RWPE2 (cell line): ENCODE results near the gene OR5M11.

ENCODE experiments used
- ATAC-seq: fragments of 200-7000 bp; cut with Tn5 transposase; 3 replicates; pipeline ENCODE4 v1.9.1; 2021; ENCODE audit warnings: low read depth
- DNase-seq: peaks from one replicate; pipeline ENCODE4 v3.0.0-alpha.2; 2020; ENCODE audit warnings: low spot score
- H3K27ac ChIP-seq: fragments of 450-650 bp; 2 replicates; pipeline ENCODE4 v1.5.1; 2017; ENCODE audit warnings: mild to moderate bottlenecking; ENCODE audit not compliant: poor library complexity, severe bottlenecking
- H3K27me3 ChIP-seq: fragments of 250-450 bp; sonication (Bioruptor Pico); 2 replicates; pipeline ENCODE4 v1.5.1; 2021; ENCODE audit warnings: mild to moderate bottlenecking, moderate library complexity; ENCODE audit not compliant: insufficient read depth, poor library complexity, severe bottlenecking
- H3K36me3 ChIP-seq: fragments of 250-450 bp; sonication (Bioruptor Pico); 2 replicates; pipeline ENCODE4 v1.5.1; 2020; ENCODE audit warnings: low read depth, mild to moderate bottlenecking, moderate library complexity
- H3K4me1 ChIP-seq: fragments of 250-450 bp; sonication (Bioruptor Pico); 2 replicates; pipeline ENCODE4 v1.5.1; 2021; ENCODE audit warnings: mild to moderate bottlenecking, moderate library complexity; ENCODE audit not compliant: insufficient read depth, poor library complexity, severe bottlenecking
- H3K4me3 ChIP-seq: fragments of 250-450 bp; sonication (Bioruptor Pico); 2 replicates; pipeline ENCODE4 v1.5.1; 2021; ENCODE audit warnings: mild to moderate bottlenecking, moderate library complexity; ENCODE audit not compliant: severe bottlenecking
- H3K9me3 ChIP-seq: fragments of 250-450 bp; sonication (Bioruptor Pico); 2 replicates; pipeline ENCODE4 v1.5.1; 2021; ENCODE audit warnings: mild to moderate bottlenecking, moderate library complexity; ENCODE audit not compliant: severe bottlenecking
- TF ChIP-seq, protein P1 (sequence below): fragments of 450-650 bp; IDR thresholded peaks from one replicate; pipeline ENCODE4 v1.5.1; 2017; ENCODE audit warnings: mild to moderate bottlenecking, moderate library complexity; ENCODE audit not compliant: poor library complexity, severe bottlenecking

Gene OR5M11

GRCh38 chr11:56543739-56544138 is 682 bp upstream of the OR5M11 start:
- DNase-seq (no peak), ATAC-seq (no peak)
- H3K4me1 ChIP-seq, result no peaks in the 10 kb centered on the region
- no peaks in the 10 kb centered on the region for H3K27me3 ChIP-seq
- H3K4me3 ChIP-seq, result no peak overlapping the region
- peaks cover 4% of the 10 kb centered on the region for H3K9me3 ChIP-seq
- TF ChIP-seq, protein P1, sequence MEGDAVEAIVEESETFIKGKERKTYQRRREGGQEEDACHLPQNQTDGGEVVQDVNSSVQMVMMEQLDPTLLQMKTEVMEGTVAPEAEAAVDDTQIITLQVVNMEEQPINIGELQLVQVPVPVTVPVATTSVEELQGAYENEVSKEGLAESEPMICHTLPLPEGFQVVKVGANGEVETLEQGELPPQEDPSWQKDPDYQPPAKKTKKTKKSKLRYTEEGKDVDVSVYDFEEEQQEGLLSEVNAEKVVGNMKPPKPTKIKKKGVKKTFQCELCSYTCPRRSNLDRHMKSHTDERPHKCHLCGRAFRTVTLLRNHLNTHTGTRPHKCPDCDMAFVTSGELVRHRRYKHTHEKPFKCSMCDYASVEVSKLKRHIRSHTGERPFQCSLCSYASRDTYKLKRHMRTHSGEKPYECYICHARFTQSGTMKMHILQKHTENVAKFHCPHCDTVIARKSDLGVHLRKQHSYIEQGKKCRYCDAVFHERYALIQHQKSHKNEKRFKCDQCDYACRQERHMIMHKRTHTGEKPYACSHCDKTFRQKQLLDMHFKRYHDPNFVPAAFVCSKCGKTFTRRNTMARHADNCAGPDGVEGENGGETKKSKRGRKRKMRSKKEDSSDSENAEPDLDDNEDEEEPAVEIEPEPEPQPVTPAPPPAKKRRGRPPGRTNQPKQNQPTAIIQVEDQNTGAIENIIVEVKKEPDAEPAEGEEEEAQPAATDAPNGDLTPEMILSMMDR, result no peak
- H3K36me3 ChIP-seq, result no peaks in the 10 kb centered on the region
- no peak overlapping the region for H3K27ac ChIP-seq

DNA sequence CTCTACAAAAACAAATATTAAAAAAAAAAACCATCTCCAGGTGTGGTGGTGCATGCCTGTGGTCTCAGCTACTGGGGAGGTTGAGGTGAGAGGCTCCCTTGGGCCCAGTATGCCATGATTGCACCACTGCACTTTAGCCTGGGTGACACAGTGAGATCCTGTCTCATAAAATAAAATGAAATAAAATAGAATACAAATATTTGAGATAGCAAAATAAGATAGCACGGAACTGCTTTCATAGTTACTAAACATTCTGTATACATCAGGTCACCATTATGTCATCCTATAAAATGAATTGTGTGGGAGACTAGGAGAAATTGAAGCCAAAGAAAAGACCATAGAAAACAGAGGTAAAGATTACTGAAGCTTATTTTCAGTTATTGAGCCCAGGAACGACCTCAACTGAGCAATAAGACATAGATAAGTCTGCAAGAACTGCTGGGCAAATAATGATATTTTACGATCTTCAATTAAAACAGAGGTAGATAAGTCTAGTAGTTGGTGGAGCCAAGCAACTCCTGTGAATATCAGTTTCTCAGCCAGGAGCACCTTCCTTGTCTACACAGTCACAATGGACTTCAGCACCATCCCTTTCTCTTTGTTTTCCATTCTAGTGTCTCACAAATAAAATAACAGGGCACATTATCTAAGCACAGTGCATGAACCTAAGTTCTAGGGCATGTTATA is 9.9 kb downstream of the OR5M11 start:
- Histone ChIP-seq H3K27ac (no peak overlapping the region), H3K36me3 (no peaks in the 10 kb centered on the region)

DNA sequence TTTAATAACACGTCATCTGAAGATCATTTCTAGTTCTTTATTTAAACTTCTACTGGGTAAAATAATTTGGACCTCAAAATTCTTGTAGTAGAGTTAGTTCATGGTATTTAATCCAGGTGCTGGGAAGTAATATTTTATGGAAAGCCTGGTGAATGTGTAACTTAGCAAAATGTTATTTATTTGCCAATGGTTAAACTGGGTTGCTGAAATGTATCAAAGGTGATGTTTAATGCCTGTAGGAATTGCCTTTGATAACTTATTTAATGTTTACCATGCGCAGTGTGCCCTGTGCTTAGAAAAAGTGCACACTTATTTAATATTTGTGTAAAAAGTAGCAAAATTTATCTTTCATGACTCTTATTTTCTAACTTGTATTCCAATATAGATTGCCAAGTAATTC is 11.2 kb downstream of the OR5M11 start:
- peaks cover 2% of the 10 kb centered on the region for H3K27me3 ChIP-seq

More for the DNA sequence above, 9.9 kb downstream of the OR5M11 start:
- no peak for DNase-seq
- H3K27me3 ChIP-seq, result peaks cover 2% of the 10 kb centered on the region
- ATAC-seq, result no peak
- no peaks in the 10 kb centered on the region for H3K4me1 ChIP-seq
- no peak overlapping the region for H3K4me3 ChIP-seq
- H3K9me3 ChIP-seq, result no peaks in the 10 kb centered on the region
- TF ChIP-seq, protein P1, result no peak

DNA sequence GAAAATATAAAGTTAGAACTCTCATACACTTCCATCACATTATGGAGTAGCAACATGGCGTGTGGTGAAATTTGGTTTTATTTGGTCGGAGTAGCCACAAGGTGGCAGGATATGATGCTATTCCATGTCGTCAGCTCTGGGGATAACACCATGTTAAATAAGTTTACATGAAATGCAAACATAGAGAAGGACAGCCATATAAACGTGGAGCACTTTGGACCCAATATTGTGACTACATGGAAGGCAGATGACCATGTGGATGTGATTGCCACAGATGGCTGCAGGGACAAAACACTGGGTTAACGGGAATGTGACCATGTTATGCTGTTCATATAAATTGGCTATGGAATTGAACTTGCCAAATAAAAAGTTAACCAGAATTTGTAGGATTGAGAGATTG is 21.0 kb downstream of the OR5M11 start:
- no peaks in the 10 kb centered on the region for H3K27me3 ChIP-seq
- no peaks in the 10 kb centered on the region for H3K4me1 ChIP-seq
- H3K9me3 ChIP-seq, result no peaks in the 10 kb centered on the region
- DNase-seq (no peak), ATAC-seq (no peak)
- no peak overlapping the region for H3K27ac ChIP-seq
- H3K36me3 ChIP-seq, result no peaks in the 10 kb centered on the region
- no peak overlapping the region for H3K4me3 ChIP-seq
- TF ChIP-seq, protein P1, result peak; percentile 37

More for the DNA sequence above, 11.2 kb downstream of the OR5M11 start:
- ATAC-seq (no peak), DNase-seq (no peak)
- TF ChIP-seq, protein P1, result no peak
- no peaks in the 10 kb centered on the region for H3K9me3 ChIP-seq
- H3K4me3 ChIP-seq, result no peak overlapping the region
- H3K4me1 ChIP-seq, result no peaks in the 10 kb centered on the region
- H3K27ac ChIP-seq, result no peak overlapping the region
- H3K36me3 ChIP-seq, result no peaks in the 10 kb centered on the region

- Histone ChIP-seq H3K9me3 (no peaks in the 10 kb centered on the region), H3K27me3 (no peaks in the 10 kb centered on the region), H3K27ac (no peak overlapping the region), H3K4me3 (no peak overlapping the region), H3K4me1 (no peaks in the 10 kb centered on the region), H3K36me3 (no peaks in the 10 kb centered on the region)
- no peak for DNase-seq
- TF ChIP-seq, protein P1, result no peak
- ATAC-seq, result no peak
These were observed 29.8 kb downstream of the OR5M11 start for GRCh38 chr11:56513280-56513679.
